Fibroblast of the aortic adventitia (primary cell): ENCODE data around the gene KDM4C. TPM values are rescaled to one million over a fixed set of nuclear protein-coding genes. Genes with fewer than 3 reads are reported as not detected.

Experiments used
- DNase-seq: peaks from one replicate; pipeline ENCODE4 v3.0.0-alpha.2; 2010; ENCODE audit warnings: low read depth
- H3K4me3 ChIP-seq: 2 replicates; pipeline ENCODE4 v1.5.1; 2011; ENCODE audit warnings: low read depth, mild to moderate bottlenecking, control low read depth, low read length, moderate library complexity
- CTCF ChIP-seq: IDR thresholded peaks from 2 replicates; pipeline ENCODE4 v1.5.1; 2011; ENCODE audit warnings: mild to moderate bottlenecking, low read length, control low read depth, inconsistent platforms; ENCODE audit not compliant: insufficient read depth
- total RNA-seq: library from RNA; depleted of rRNA; stranded (reverse); fragments of >200 nt; gene quantifications from 2 replicates; pipeline ENCODE4 v1.2.3, GENCODE V29; 2012; ENCODE audit warnings: low replicate concordance

The KDM4C gene
- total RNA-seq, 1 donor: 25.1 TPM

GRCh38 chr9:6715755-6716643, 41.8 kb upstream of the KDM4C start:
- peak overlapping the region; percentile 57 for H3K4me3 ChIP-seq
- no peak for DNase-seq
- TF ChIP-seq CTCF: no peak

GRCh38 chr9:6716766-6717165, 41.0 kb upstream of the KDM4C start:
- DNase-seq: no peak
- TF ChIP-seq CTCF: no peak
- no peak overlapping the region for H3K4me3 ChIP-seq

- H3K4me3 ChIP-seq: no peak overlapping the region
- no peak for DNase-seq
- TF ChIP-seq CTCF: no peak
These were observed 33.8 kb upstream of the KDM4C start for GRCh38 chr9:6723881-6724420.

GRCh38 chr9:6733257-6733656, 24.5 kb upstream of the KDM4C start:
- DNase-seq: no peak
- TF ChIP-seq CTCF: no peak
- no peak overlapping the region for H3K4me3 ChIP-seq

- DNase-seq: no peak
- no peak overlapping the region for H3K4me3 ChIP-seq
- TF ChIP-seq CTCF: no peak
These were observed 23.9 kb upstream of the KDM4C start for GRCh38 chr9:6733831-6734230.

GRCh38 chr9:6735422-6735821, 22.4 kb upstream of the KDM4C start:
- TF ChIP-seq CTCF: no peak
- no peak for DNase-seq
- H3K4me3 ChIP-seq: no peak overlapping the region
